ENCODE results near the gene DDX4.

Gene DDX4

DNA sequence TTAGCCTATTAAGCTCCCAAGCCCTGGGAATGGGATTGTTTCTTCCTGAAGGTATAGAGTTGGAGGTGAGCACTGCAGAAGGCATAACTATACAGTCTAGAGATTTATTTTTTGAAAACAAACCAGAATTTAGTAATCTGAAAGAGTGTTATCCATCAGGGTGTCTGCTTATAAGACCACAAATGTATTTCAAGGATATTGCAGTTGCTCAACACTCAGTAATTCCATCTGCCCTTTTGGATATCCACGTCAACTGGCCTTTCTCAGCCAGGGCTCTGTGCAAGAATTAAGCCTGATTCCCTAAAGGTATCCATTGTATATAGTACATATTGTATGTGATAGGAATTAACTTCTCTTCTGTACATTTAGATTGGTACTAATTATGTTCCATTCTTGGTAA is 98.3 kb downstream of the DDX4 start:
- Histone ChIP-seq H3K36me3 (ENCODE audit: control insufficient read depth, insufficient read depth, low read length) (no peaks in the 10 kb centered on the region), H3K4me3 (ENCODE audit: low read depth, low read length) (no peak overlapping the region), H3K4me2 (ENCODE audit: low read length) (no peak overlapping the region), H3K27ac (no peak overlapping the region), H3K27me3 (ENCODE audit: control insufficient read depth, insufficient read depth, low read length) (no peaks in the 10 kb centered on the region), H3K4me1 (no peaks in the 10 kb centered on the region), H3K79me2 (no peaks in the 10 kb centered on the region), H3K9ac (no peak overlapping the region), H2AFZ (no peak overlapping the region), H3K9me3 (ENCODE audit: control insufficient read depth, low read length) (no peaks in the 10 kb centered on the region)
- TF ChIP-seq, protein P1, sequence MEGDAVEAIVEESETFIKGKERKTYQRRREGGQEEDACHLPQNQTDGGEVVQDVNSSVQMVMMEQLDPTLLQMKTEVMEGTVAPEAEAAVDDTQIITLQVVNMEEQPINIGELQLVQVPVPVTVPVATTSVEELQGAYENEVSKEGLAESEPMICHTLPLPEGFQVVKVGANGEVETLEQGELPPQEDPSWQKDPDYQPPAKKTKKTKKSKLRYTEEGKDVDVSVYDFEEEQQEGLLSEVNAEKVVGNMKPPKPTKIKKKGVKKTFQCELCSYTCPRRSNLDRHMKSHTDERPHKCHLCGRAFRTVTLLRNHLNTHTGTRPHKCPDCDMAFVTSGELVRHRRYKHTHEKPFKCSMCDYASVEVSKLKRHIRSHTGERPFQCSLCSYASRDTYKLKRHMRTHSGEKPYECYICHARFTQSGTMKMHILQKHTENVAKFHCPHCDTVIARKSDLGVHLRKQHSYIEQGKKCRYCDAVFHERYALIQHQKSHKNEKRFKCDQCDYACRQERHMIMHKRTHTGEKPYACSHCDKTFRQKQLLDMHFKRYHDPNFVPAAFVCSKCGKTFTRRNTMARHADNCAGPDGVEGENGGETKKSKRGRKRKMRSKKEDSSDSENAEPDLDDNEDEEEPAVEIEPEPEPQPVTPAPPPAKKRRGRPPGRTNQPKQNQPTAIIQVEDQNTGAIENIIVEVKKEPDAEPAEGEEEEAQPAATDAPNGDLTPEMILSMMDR (IDR thresholded peaks at IDR 0.05) = no peak

GRCh38 chr5:55841976-55842375 is 104.1 kb downstream of the DDX4 start:
- Histone ChIP-seq H3K36me3 (ENCODE audit: control insufficient read depth, insufficient read depth, low read length) (no peaks in the 10 kb centered on the region), H3K79me2 (no peaks in the 10 kb centered on the region), H2AFZ (no peak overlapping the region), H3K27ac (no peak overlapping the region), H3K4me1 (no peaks in the 10 kb centered on the region), H3K9me3 (ENCODE audit: control insufficient read depth, low read length) (no peaks in the 10 kb centered on the region), H3K27me3 (ENCODE audit: control insufficient read depth, insufficient read depth, low read length) (no peaks in the 10 kb centered on the region), H3K4me2 (ENCODE audit: low read length) (no peak overlapping the region), H3K9ac (no peak overlapping the region), H3K4me3 (ENCODE audit: low read depth, low read length) (no peak overlapping the region)
- TF ChIP-seq, protein P1 (IDR thresholded peaks at IDR 0.05) = no peak

DNA sequence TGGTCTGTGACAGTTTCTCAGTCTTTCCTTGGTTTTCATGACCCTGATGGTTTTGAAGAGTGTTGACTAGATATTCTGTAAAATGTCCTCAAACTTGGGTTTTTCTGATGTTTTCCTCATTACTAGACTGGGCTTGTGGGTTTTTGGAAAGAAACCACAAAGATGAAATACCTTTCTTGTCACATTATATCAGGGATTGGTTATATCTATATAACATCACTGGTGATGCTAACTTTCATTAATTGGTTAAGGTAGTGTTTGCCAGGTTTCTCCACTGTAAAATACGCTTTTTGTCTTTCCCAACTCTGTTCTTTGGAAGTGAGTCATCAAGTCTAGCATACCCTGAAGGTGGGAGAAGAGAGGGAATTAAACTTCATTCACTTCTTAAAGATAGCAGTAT is 110.0 kb downstream of the DDX4 start:
- Histone ChIP-seq H3K4me2 (ENCODE audit: low read length) (no peak overlapping the region), H3K27ac (no peak overlapping the region), H3K36me3 (ENCODE audit: control insufficient read depth, insufficient read depth, low read length) (no peaks in the 10 kb centered on the region), H3K4me1 (no peaks in the 10 kb centered on the region), H3K27me3 (ENCODE audit: control insufficient read depth, insufficient read depth, low read length) (no peaks in the 10 kb centered on the region), H3K79me2 (no peaks in the 10 kb centered on the region), H2AFZ (no peak overlapping the region), H3K9ac (no peak overlapping the region), H3K9me3 (ENCODE audit: control insufficient read depth, low read length) (no peaks in the 10 kb centered on the region), H3K4me3 (ENCODE audit: low read depth, low read length) (no peak overlapping the region)
- TF ChIP-seq, protein P1 (IDR thresholded peaks at IDR 0.05) = no peak

- no peak overlapping the region for H2AFZ ChIP-seq
- H3K27ac ChIP-seq = no peak overlapping the region
- no peaks in the 10 kb centered on the region for H3K27me3 ChIP-seq (ENCODE audit: control insufficient read depth, insufficient read depth, low read length)
- H3K4me1 ChIP-seq = no peaks in the 10 kb centered on the region
- TF ChIP-seq, protein P1 (IDR thresholded peaks at IDR 0.05) = no peak
- H3K4me3 ChIP-seq (ENCODE audit: low read depth, low read length) = no peak overlapping the region
- H3K9me3 ChIP-seq (ENCODE audit: control insufficient read depth, low read length) = no peaks in the 10 kb centered on the region
- no peaks in the 10 kb centered on the region for H3K79me2 ChIP-seq
- no peak overlapping the region for H3K4me2 ChIP-seq (ENCODE audit: low read length)
- H3K36me3 ChIP-seq (ENCODE audit: control insufficient read depth, insufficient read depth, low read length) = no peaks in the 10 kb centered on the region
- H3K9ac ChIP-seq = no peak overlapping the region
Measured at GRCh38 chr5:55848783-55849182, 110.9 kb downstream of the DDX4 start.

DNA sequence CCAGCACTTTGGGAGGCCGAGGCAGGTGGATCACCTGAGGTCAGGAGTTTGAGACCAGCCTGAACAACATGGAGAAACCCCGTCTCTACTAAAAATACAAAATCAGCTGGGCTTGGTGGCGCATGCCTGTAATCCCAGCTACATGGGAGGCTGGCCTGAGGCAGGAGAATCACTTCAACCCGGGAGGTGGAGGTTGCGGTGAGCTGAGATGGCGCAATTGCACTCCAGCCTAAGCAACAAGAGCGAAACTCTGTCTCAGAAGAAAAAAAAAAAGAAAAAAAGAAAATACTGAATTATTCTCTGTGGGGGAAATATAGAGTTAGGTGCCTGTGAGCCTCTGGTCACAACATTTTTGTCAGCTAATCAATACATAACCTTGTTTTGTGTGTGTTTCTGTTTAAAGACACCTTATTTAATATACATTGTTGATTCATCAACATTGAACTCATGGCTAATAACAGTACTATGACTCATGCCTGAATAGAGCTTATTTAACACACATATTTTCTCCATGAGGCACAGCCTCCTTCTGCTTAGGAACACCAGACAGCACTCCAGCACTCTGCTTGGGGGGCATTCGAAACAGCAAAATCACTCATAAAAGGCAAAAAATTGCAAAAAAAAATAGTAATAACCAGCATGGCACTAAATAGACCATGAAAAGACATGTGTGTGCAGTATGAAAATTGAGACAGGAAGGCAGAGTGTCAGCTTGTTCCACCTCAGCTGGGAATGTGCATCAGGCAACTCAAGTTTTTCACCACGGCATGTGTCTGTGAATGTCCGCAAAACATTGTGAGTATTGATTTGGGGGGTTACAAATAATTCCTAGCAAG is 113.2 kb downstream of the DDX4 start, which contains the start of gene IL31RA:
Gene IL31RA (plus strand): TSS at position 519 of the 836 bp plus-strand sequence. CDS start 214 bp downstream, at position 733.
- Histone ChIP-seq H3K9ac (no peak within 1 kb of the TSS), H3K4me1 (no peaks in the 10 kb centered on the region), H3K36me3 (ENCODE audit: control insufficient read depth, insufficient read depth, low read length) (no peaks in the 10 kb centered on the region), H3K4me2 (ENCODE audit: low read length) (no peak within 1 kb of the TSS), H3K27me3 (ENCODE audit: control insufficient read depth, insufficient read depth, low read length) (no peaks in the 10 kb centered on the region), H3K4me3 (ENCODE audit: low read depth, low read length) (no peak within 1 kb of the TSS), H3K9me3 (ENCODE audit: control insufficient read depth, low read length) (no peaks in the 10 kb centered on the region), H2AFZ (no peak within 1 kb of the TSS), H3K79me2 (no peaks in the 10 kb centered on the region), H3K27ac (no peak within 1 kb of the TSS)
- TF ChIP-seq, protein P1 (IDR thresholded peaks at IDR 0.05) = no peak
